ENCODE measurements around the gene RETN.
"Not testable (repeated sequence)": the region's sequence is repeated elsewhere in the genome, so short reads cannot be mapped to it uniquely, and the experiment has no call there.

The RETN gene

GRCh38 chr19:7642295-7643030 lies 26.4 kb upstream of the RETN start:
- H3F3A ChIP-seq (ENCODE audit: insufficient read depth, low read length) = no peaks in the 10 kb centered on the region
- DNase-seq = no peak
- H3K79me2 ChIP-seq (ENCODE audit: low read length) = peaks cover 16% of the 10 kb centered on the region
- H3K36me3 ChIP-seq (replicated peaks; ENCODE audit: insufficient read depth, low read length) = no peaks in the 10 kb centered on the region
- no peak overlapping the region for H3K9ac ChIP-seq (ENCODE audit: low read length)
- H3K9me3 ChIP-seq (replicated peaks; ENCODE audit: insufficient read depth, low read length) = no peaks in the 10 kb centered on the region
- TF ChIP-seq EZH2phosphoT487 (IDR thresholded peaks at IDR 0.05; ENCODE audit: low read length) (no peak), CTCF (IDR thresholded peaks at IDR 0.05; ENCODE audit: low read length) (no peak), EZH2 (optimal IDR thresholded peaks at IDR 0.05; ENCODE audit: low read depth, low read length) (no peak)
- H3K4me1 ChIP-seq (ENCODE audit: low read length) = no peaks in the 10 kb centered on the region; the same call in 1 of the 2 replicates
- no peak overlapping the region for H3K27ac ChIP-seq (ENCODE audit: low read length)
- H3K9me2 ChIP-seq (replicated peaks; ENCODE audit: insufficient read depth, low read length) = no peaks in the 10 kb centered on the region
- no peak overlapping the region for H3K4me2 ChIP-seq (ENCODE audit: low read depth, low read length)
- H3K4me3 ChIP-seq (ENCODE audit: low read length) = no peak overlapping the region
- H2AFZ ChIP-seq (ENCODE audit: low read length) = no peak overlapping the region
- H3K27me3 ChIP-seq (replicated peaks; ENCODE audit: insufficient read depth, low read length) = no peaks in the 10 kb centered on the region
- no peaks in the 10 kb centered on the region for H4K20me1 ChIP-seq (ENCODE audit: insufficient read depth, low read length)

GRCh38 chr19:7643031-7643415 lies 25.8 kb upstream of the RETN start:
- no peaks in the 10 kb centered on the region for H3K36me3 ChIP-seq (replicated peaks; ENCODE audit: insufficient read depth, low read length)
- no peak overlapping the region for H3K9ac ChIP-seq (ENCODE audit: low read length)
- no peak overlapping the region for H3K4me2 ChIP-seq (ENCODE audit: low read depth, low read length)
- H3K9me2 ChIP-seq (replicated peaks; ENCODE audit: insufficient read depth, low read length) = no peaks in the 10 kb centered on the region
- TF ChIP-seq CTCF (IDR thresholded peaks at IDR 0.05; ENCODE audit: low read length) (no peak), EZH2phosphoT487 (IDR thresholded peaks at IDR 0.05; ENCODE audit: low read length) (no peak), EZH2 (optimal IDR thresholded peaks at IDR 0.05; ENCODE audit: low read depth, low read length) (no peak)
- DNase-seq = no peak
- no peak overlapping the region for H3K27ac ChIP-seq (ENCODE audit: low read length)
- no peaks in the 10 kb centered on the region for H3K9me3 ChIP-seq (replicated peaks; ENCODE audit: insufficient read depth, low read length)
- no peaks in the 10 kb centered on the region for H3K4me1 ChIP-seq (ENCODE audit: low read length)
- H3K4me3 ChIP-seq (ENCODE audit: low read length) = no peak overlapping the region
- H3F3A ChIP-seq (ENCODE audit: insufficient read depth, low read length) = no peaks in the 10 kb centered on the region
- no peaks in the 10 kb centered on the region for H3K27me3 ChIP-seq (replicated peaks; ENCODE audit: insufficient read depth, low read length)
- no peaks in the 10 kb centered on the region for H4K20me1 ChIP-seq (ENCODE audit: insufficient read depth, low read length)
- H2AFZ ChIP-seq (ENCODE audit: low read length) = no peak overlapping the region
- peaks cover 10% of the 10 kb centered on the region for H3K79me2 ChIP-seq (ENCODE audit: low read length)

- not testable (repeated sequence) for H3K27me3 ChIP-seq (replicated peaks; ENCODE audit: insufficient read depth, low read length); H3K9me2 ChIP-seq (replicated peaks; ENCODE audit: insufficient read depth, low read length); H3K9me3 ChIP-seq (replicated peaks; ENCODE audit: insufficient read depth, low read length); H3F3A ChIP-seq (ENCODE audit: insufficient read depth, low read length); H3K4me3 ChIP-seq (ENCODE audit: low read length); H3K4me2 ChIP-seq (ENCODE audit: low read depth, low read length); H3K4me1 ChIP-seq (ENCODE audit: low read length); H4K20me1 ChIP-seq (ENCODE audit: insufficient read depth, low read length); H3K36me3 ChIP-seq (replicated peaks; ENCODE audit: insufficient read depth, low read length); H2AFZ ChIP-seq (ENCODE audit: low read length); H3K9ac ChIP-seq (ENCODE audit: low read length); H3K27ac ChIP-seq (ENCODE audit: low read length); H3K79me2 ChIP-seq (ENCODE audit: low read length)
- DNase-seq = peak; percentile 33
Observed at GRCh38 chr19:7643629-7644549, 25.0 kb upstream of the RETN start.

GRCh38 chr19:7644550-7644877 lies 24.3 kb upstream of the RETN start:
- H3F3A ChIP-seq (ENCODE audit: insufficient read depth, low read length) = no peaks in the 10 kb centered on the region
- DNase-seq = no peak
- H3K79me2 ChIP-seq (ENCODE audit: low read length) = no peaks in the 10 kb centered on the region
- H3K4me1 ChIP-seq (ENCODE audit: low read length) = no peaks in the 10 kb centered on the region
- H3K9me3 ChIP-seq (replicated peaks; ENCODE audit: insufficient read depth, low read length) = no peaks in the 10 kb centered on the region
- H3K4me2 ChIP-seq (ENCODE audit: low read depth, low read length) = no peak overlapping the region
- H3K27ac ChIP-seq (ENCODE audit: low read length) = no peak overlapping the region
- no peak overlapping the region for H2AFZ ChIP-seq (ENCODE audit: low read length)
- TF ChIP-seq EZH2phosphoT487 (IDR thresholded peaks at IDR 0.05; ENCODE audit: low read length) = no peak
- TF ChIP-seq CTCF (IDR thresholded peaks at IDR 0.05; ENCODE audit: low read length) = no peak
- TF ChIP-seq EZH2 (optimal IDR thresholded peaks at IDR 0.05; ENCODE audit: low read depth, low read length) = no peak
- no peaks in the 10 kb centered on the region for H3K9me2 ChIP-seq (replicated peaks; ENCODE audit: insufficient read depth, low read length)
- peaks cover 5% of the 10 kb centered on the region; the same call in 1 of the 2 replicates for H3K27me3 ChIP-seq (replicated peaks; ENCODE audit: insufficient read depth, low read length)
- no peaks in the 10 kb centered on the region for H3K36me3 ChIP-seq (replicated peaks; ENCODE audit: insufficient read depth, low read length)
- no peak overlapping the region for H3K9ac ChIP-seq (ENCODE audit: low read length)
- no peaks in the 10 kb centered on the region for H4K20me1 ChIP-seq (ENCODE audit: insufficient read depth, low read length)
- no peak overlapping the region for H3K4me3 ChIP-seq (ENCODE audit: low read length)

Measured in MM.1S (cell line).